GM19023 (cell line): Measurements from ENCODE around the gene RUVBL2.
"Not testable (repeated sequence)": the region's sequence is repeated elsewhere in the genome, so short reads cannot be mapped to it uniquely, and the experiment has no call there.

Source experiments
- ATAC-seq: cut with Tn5 transposase; IDR thresholded peaks from one replicate; pipeline ENCODE4 v1.9.1; 2021; ENCODE audit warnings: mild to moderate bottlenecking, moderate library complexity; ENCODE audit not compliant: unreplicated experiment

The RUVBL2 gene

GRCh38 chr19:49017041-49017665 is 23.5 kb downstream of the RUVBL2 start, which contains the start of gene LHB:
LHB (minus strand) TSS chr19:49017091; CDS start chr19:49017081, 10 bp downstream.
- ATAC-seq: no peak

GRCh38 chr19:49017666-49018351 is 24.1 kb downstream of the RUVBL2 start:
- peak; percentile 57 for ATAC-seq

DNA sequence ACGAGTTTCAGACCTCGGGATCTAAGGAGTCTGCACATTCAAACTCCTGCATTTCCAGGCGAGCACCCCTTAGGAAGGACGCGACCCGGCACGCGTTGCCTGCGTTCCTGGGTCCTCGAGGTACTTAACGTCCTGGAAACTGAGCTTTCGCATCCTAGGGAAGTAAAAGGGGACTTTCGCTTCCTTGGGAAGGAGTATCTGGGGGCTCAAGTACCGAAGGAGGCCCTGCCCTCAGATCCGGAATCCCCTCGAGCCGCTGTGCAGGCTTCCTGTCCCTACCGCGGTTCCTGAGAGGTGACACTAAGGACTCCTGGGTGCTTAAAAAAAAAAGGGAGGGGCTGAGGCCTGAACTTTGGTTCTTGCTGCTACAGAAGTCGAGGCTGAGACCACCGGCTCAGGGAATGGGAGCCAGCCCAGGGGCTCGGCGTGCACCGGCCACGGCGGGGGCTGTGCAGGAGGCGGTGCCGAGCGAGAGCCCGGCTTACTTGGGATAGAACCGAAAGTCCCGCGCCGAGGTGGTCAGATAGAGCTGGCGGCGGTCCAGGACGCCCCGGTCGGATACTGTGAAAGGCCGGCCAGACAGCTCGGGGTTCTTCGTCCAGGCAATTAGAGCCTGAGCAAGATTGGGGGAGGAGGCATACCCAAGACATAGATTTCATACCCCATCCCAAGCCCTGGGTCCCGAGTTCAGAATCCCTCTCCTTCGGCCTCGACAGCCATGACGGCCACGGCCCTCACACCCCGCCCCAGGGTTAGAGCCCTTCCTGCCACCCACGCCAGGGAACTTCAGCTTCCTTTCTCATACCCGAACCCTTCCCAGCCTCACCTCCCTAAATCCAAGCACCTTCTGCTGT is 24.9 kb downstream of the RUVBL2 start:
- ATAC-seq: not testable (repeated sequence)

- no peak for ATAC-seq
Measured at GRCh38 chr19:49019242-49019932, 25.7 kb downstream of the RUVBL2 start.

DNA sequence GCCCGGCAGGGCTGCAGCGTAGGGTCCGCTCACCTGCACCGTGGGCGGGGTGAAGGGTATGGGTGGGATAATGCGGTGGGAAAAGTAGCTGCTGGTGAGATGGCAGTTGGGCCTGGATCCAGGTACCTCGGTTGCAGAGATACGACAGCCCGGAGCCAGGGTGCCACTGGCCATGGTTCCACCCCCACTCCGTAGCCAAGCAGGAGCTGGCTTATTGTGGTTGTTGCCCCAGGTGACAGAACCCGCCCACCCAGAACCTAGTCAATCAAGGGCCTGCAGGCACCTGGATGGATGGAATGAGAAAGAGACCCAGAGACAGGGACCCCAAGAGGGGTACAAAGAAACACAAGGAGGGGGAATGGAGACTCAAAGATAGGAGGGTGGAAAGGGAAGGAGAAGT is 26.7 kb downstream of the RUVBL2 start:
- ATAC-seq: no peak

DNA sequence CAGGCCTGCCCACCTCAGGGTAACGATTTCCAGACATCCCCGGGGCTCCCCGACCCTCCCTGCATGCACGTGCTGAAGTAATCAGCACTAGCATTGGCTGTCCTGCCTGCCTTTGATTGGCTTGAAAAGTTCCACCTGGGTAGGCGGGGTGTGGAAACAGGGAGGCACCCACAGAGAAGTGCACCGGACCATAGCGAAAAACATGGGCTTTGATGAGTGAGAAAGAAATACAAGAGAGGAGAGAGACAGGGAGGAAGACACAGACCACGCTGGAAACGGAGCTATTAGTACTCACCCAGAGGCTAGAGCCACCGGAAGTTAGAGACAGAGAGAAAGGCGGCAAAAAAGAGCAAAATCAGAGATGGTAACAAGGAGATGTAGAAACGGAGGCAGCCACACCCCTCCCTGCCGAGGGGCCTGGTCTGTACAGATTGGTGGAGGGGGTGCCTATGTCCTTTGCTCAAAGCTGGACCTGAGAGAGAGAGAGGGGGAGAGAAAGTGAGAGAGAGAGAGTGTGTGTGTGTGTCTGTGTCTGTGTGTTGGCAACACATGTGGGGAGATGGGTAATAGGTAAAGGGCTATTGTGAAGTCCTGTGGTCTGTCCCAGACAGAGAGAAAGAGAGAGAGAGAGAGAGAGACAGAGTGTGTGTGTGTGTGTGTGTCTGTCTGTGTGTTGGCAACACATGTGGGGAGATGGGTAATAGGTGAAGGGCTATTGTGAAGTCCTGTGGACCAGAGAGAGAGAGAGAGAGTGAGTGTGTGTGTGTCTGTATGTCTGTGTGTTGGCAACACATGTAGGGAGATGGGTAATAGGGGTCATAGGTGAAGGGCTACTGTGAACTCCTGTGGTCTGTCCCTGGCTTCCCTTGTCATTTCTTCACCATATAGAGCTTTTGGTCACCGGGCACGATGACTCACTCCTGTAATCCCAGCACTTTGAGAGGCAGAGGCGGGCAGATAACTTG is 27.5 kb downstream of the RUVBL2 start:
- no peak for ATAC-seq

DNA sequence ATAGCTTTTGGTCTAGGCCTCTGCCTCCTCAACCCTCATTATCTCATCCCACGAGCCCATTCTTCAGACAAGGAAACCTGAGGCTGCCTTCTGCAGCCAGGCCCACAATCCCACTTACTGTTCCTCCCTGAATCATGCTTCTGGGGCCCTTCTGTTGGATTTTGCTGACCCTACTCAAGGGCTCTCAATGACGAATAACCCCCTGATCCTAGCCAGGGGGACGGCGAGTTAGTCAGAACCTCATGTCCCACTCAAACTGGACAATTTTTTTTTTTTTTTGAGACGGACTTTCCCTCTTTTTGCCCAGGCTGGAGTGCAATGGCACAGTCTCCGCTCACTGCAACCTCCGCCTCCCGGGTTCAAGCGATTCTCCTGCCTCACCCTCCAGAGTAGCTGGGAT is 28.4 kb downstream of the RUVBL2 start:
- ATAC-seq: no peak

GRCh38 chr19:49024233-49024632 is 30.5 kb downstream of the RUVBL2 start, which contains the start of gene CGB3:
CGB3 (minus strand) TSS chr19:49024333; CDS start chr19:49023971, 362 bp downstream.
- not testable (repeated sequence) for ATAC-seq

DNA sequence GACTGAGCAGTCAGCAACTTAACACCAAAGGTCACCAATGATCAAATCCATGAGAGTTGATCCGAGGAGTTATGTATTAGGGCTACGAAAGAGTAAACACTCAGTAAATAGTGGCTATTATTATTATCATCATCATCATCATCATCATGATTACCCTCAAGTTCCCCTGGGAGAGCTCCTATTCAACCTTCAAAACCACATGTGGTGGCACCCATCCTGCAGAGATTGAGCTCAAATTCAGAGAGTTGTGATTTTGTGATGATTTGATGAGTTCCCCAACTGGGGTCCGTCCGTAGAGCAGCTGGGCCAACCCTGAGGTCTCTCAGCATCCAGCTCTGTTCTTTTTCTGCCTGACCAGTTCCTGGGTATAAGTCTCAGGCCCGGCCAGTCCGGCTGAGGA is 31.4 kb downstream of the RUVBL2 start:
- not testable (repeated sequence) for ATAC-seq

- not testable (repeated sequence) for ATAC-seq
Measured at GRCh38 chr19:49025599-49025998, 31.9 kb downstream of the RUVBL2 start.

GRCh38 chr19:49028686-49029085 is 35.0 kb downstream of the RUVBL2 start:
- not testable (repeated sequence) for ATAC-seq

GRCh38 chr19:49029749-49030148 is 36.1 kb downstream of the RUVBL2 start:
- not testable (repeated sequence) for ATAC-seq

- ATAC-seq: not testable (repeated sequence)
Measured at GRCh38 chr19:49030323-49030722, 36.6 kb downstream of the RUVBL2 start.

DNA sequence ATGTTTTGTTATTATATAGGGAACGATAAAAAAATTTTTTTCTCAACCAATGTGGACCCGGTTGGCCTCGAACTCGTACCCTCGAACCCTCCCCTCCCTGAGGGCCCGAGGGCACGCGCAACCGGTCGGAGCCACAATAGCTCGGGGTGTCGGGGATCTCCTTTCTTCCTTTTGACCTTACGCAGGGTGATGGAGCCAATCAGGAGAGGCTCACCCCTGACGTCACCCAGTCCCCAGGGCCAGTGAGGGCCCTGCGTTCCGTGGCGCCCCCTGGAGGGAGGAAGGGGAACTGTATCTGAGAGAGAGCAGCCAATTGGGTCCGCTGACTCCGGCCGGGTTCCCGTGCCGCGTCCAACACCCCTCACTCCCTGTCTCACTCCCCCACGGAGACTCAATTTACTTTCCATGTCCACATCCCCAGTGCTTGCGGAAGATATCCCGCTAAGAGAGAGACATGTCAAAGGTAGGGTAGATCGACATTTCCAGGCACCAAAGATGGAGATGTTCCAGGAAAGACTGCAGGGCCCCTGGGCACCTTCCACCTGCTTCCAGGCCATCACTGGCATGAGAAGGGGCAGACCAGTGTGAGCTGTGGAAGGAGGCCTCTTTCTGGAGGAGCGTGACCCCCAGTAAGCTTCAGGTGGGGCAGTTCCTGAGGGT is 38.1 kb downstream of the RUVBL2 start, which contains the start of gene CGB2:
CGB2 (plus strand) TSS at position 249 of the 660 bp plus-strand sequence; CDS start at position 455, 206 bp downstream.
- not testable (repeated sequence) for ATAC-seq

DNA sequence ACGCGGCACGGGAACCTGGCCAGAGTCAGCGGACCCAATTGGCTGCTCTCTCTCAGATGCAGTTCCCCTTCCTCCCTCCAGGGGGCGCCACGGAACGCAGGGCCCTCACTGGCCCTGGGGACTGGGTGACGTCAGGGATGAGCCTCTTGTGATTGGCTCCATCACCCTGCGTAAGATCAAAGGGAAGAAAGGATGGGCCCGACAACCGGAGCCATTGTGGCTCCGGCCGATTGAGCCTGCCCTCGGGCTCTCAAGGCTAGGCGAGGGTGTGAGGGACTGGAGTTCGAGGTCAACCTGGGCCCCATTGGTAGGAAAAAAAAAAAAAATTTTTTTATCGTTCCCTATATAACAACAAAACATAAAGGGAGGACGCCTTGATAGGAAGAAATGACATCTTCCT is 43.1 kb downstream of the RUVBL2 start, which contains the start of gene CGB1:
CGB1 (minus strand) TSS at position 81 of the 400 bp plus-strand sequence. CDS start 184 bp downstream, outside the sequence.
- not testable (repeated sequence) for ATAC-seq

DNA sequence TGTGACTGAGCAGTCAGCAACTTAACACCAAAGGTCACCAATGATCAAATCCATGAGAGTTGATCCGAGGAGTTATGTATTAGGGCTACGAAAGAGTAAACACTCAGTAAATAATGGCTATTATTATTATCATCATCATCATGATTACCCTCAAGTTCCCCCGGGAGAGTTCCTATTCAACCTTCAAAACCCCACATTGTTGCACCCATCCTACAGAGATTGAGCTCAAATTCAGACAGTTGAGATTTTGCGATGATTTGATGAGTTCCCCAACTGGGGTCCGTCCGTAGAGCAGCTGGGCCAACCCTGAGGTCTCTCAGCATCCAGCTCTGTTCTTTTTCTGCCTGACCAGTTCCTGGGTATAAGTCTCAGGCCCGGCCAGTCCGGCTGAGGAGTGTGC is 44.4 kb downstream of the RUVBL2 start:
- not testable (repeated sequence) for ATAC-seq

DNA sequence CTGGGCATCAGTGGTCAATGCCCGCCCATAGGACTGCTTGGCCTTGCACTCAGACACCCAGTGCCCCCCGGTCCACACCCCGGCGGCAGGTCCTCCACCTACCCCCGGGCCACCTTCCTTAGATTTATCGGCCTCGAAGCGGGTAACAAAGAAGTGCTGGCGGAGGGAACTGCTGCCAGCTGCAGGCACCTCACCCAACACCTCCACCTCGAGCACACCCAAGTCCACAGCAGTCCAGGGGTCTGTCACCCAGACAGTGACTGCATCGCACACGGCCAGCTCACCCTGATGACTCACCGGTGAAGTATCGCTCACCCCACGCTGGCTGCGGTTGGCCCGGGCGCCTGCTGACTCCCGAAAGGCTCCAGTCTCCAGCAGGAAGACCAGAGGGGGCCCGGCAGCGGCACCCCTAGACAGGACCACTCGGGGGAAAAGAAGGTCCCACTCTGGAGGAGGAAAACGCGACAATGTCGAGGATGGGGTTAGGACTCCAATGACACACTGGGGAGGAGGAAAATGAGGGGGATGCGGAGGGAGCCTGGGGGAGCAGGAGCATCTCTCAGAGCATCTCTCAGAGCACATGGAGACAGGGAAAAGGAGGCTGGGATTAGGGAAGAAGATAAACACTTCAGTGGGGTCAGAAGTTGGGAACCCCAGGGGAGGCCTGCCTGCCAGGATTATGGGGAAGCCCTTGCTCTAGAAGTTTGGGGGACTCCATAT is 45.0 kb downstream of the RUVBL2 start:
- not testable (repeated sequence) for ATAC-seq

DNA sequence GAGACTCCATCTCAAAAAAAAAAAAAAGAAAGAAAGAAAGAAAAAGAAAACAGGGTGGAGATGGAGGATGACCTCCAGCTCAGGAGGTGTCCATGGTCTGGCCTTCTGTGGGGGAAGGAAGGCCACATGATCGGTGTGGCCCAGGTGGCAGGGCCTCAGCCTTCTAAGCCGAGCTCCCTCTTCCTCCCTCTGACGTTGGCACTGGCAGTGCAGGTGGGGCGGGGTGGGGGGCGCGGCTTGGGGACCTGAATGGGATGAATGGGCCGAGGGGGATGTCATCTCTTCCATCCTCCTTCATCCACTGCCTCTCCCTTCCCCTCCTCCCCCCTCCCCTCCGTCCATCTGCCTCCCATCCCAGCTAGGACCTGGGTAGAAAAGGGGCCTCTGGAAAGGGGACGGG is 46.0 kb downstream of the RUVBL2 start:
- ATAC-seq: not testable (repeated sequence)
